ENCODE data around the gene ZBTB5.
"Not testable (repeated sequence)": the region's sequence is repeated elsewhere in the genome, so short reads cannot be mapped to it uniquely, and the experiment has no call there.

The ZBTB5 gene

GRCh38 chr9:37447111-37447510 is 18.1 kb downstream of the ZBTB5 start:
- DNase-seq: no peak

GRCh38 chr9:37446401-37446800 is 18.8 kb downstream of the ZBTB5 start:
- DNase-seq: no peak

DNA sequence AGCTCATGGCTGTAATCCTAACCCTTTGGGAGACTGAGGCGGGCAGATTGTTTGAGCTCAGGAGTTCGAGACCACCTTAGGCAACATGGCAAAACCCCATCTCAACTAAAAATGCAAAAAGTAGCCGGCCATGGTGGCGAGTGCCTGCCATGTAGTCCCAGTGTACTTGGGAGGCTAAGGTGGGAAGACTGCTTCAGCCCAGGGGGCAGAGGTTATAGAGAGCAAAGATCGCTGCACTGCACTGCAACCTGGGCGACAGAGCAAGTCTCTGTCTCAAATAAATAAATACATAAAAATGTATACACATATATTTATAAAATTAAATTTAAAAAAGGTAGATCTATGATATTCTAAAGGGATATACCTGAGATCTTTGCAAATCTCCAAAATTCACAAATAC is 19.4 kb downstream of the ZBTB5 start:
- DNase-seq: no peak

- no peak for DNase-seq
Measured at GRCh38 chr9:37444890-37445289, 20.4 kb downstream of the ZBTB5 start.

DNA sequence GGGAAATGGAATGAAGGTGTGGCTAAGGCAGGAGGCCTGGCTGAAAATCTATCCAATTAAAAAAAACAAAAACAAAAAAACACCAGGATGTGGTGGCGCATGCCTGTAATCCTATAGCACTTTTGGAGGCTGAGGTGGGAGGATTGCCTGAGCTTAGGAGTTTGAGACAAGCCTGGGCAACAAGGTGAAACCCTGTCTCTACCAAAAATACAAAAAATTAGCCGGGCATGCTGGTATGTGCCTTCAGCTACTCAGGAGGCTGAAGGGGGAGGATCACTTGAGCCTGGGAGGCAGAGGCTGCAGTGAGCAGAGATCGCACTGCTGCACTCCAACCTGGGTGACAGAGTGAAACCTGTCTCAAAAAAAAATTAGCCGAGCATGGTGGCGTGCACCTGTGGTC is 21.7 kb downstream of the ZBTB5 start:
- DNase-seq: no peak

DNA sequence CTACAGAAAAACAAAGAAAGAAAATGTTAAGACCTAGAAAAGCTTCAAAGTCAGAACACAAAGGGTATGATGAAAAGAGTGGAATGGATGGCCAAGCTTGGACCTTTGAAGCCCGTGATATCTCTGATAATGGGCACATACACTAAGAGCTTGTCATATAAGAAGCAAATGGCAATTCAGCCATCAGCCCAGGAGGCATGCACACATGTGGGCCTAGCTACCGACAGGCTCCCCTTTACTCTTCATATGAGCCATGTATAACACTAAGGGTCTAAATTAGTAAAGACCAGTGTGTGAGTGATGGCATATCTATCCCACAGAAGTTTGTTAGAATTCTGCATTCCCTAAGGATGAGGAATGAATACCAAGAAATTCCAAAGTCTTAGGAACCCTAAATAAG is 22.7 kb downstream of the ZBTB5 start:
- no peak for DNase-seq

DNA sequence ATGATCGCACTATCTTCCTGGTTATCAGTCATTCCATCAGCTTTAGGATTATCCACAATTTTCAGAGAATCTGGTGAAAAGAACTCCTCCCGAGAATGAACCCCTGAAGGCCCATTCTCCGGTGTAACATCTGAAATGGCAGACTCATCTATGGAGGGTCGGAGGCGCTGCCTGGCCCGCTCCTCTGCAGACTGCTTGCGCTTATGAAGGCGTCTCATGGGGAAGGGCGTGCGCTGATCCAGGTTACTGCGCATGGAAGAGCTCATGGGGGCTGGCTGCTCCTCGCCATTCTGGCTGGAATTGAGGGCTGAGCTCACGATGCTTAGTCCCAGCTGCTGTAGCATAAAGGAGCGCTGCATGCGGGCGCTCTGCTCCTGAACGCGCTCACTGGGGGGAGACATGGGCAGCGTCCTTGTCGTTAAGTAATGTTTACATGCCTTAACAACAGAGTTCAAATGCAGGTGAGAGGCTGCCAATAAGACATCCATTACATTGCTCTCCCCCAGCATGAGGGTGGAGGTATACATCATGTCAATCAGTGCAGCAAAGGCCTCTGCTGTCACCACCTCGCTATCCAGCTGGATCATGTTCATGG is 23.4 kb downstream of the ZBTB5 start:
- no peak for DNase-seq

DNA sequence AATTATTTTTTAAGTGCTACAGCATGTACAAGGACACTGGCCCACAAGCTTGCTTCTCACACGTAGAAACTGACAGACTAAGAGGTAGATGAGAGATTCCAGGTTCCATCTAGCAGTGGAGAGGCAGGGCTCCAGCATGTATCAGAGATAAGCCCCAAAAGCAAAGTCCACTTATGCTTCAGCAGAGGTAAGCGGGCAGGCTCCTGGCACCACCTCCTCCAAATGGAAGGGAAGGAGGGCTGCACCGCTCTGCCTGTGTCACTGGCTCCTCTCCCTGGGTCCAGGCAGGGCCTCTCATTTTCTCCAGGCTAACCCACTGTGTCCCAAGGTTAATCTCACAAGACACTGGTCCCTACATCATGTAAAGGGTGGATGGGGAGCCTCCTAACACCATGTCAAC is 26.9 kb downstream of the ZBTB5 start:
- DNase-seq: no peak

DNA sequence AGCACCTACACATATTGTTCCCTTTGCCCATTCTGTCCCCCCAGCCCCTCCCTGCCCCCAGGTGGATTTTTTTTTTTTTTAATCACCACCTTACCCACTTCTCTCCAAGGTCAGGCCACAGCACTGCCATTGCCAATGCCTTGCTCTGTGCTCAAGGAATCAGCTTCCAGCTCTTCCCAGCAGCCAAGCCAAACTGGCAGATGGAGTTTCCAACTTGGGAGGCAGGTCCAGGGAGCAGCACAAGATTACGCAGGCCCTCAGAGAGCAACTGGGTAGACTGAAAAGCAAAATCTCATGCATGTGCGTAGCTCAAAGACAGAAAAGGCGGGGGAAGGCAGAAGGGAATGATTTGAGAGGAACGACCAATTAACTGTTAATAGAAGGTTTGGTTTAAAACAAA is 27.6 kb downstream of the ZBTB5 start:
- DNase-seq: no peak

DNA sequence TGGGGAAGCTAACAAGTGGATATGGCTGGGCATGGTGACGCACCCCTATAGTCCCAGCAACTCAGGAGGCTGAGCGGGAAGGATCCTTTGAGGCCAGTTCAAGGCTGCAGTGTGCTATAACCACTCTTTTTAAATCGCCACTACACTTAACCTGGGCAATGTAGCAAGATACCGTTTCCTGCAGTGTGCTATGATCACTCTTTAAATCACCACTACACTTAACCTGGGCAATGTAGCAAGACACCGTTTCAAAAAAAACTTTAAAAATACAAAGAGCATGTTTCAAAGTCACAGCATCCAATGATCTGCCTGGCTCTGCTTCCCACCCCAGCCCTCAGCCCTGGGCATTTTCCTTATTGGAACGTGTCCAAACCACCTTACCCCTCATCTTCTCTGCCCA is 28.2 kb downstream of the ZBTB5 start:
- DNase-seq: no peak

GRCh38 chr9:37436540-37436939 is 28.7 kb downstream of the ZBTB5 start:
- no peak for DNase-seq

DNA sequence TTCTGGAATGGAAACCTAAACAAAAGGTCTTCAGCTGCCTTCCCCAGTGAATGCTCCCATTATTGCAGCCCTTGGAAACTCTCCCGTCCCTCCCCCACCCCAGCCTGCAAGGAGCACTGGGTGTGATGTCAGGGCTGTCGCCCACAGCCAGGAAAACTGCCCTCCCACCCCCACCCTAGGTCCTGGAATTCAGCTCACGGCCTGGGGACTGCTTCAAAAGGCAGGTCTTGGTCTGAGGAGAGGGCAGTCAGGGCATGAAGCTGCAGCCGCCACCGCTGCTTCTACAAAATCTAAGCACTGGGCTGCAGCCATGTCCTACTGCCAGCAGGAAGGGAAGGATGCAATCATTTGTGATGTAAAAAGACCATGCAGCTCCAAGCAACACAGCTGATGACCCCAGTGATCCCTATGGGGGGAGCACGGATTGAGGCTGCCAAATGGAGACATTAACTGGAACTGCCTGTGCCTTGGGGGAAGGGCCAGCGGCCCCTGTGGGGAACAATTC is 31.3 kb downstream of the ZBTB5 start:
- no peak for DNase-seq

DNA sequence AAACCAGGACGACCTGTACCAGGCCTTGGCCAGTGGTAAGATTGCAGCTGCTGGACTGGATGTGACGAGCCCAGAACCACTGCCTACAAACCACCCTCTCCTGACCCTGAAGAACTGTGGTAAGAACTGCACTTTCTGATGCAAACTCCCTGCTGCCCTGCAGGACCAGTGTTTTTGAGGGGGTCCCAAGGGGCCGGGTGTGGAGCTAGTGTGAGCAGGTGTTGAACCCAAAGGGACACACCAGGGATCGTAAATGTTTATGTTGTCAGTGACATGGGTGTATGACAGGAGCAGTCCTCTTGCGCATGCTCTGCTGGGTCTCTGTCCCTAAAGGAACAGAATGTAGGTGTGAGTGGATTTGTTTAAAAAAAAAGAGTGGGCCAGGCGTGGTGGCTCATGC is 33.2 kb downstream of the ZBTB5 start:
- no peak for DNase-seq

DNA sequence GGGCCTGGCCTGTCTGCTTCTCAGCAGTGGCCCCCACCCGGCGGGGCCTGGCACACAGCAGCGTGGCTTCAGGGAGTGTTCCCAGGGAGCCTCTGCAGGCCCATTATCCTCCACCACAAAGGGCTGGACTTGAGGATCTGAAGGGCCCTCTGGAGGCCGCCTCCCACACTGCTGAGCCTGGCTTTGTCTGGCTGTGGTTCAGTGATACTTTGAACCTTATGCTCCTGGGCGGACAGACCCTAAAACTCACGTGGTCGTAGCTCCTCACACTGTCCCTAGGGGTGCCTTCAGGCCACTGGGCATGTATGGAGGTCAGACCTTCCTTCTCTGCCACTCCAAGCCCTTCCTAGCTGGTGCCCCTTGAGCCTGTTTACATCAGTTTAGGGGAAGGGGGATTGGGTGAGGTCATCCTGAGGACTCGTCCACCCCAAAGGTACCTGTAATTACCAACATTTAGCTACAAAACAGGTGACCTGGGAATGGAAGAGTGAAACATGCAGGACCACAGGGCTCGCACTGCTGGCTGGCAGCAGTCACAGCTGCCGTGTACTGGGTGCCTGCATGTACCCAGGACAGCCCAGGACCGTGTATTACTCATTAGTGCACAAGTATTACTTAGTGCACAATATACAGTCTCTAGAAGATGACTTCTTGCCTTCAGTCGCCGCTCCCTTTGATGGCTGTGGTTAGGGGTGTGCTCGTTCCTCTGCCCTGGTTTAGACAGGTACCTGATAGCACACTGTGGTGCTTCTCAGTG is 34.2 kb downstream of the ZBTB5 start:
- DNase-seq: no peak

- DNase-seq: no peak
Measured at GRCh38 chr9:37429441-37430285, 35.6 kb downstream of the ZBTB5 start.

DNA sequence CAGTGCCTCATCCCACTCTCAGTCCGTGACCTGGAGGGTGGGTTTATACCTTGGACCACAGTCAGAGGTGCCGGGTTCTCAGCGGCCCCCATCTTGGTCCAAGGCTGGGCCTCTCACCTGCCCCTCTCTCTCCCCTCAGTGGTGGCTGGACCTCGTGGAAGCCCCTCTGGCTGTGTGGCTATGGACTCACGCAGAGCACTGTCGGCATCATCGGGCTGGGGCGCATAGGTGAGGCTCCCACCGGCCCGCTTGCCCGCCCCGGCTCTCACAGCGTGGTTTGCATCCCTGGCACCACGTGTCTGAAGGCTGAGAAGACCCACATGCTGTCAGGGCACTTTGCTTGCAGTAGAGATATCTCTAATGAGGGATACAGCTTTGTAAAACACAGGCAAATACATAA is 36.9 kb downstream of the ZBTB5 start:
- DNase-seq: no peak

- no peak for DNase-seq
Measured at GRCh38 chr9:37426846-37427245, 38.4 kb downstream of the ZBTB5 start.

DNA sequence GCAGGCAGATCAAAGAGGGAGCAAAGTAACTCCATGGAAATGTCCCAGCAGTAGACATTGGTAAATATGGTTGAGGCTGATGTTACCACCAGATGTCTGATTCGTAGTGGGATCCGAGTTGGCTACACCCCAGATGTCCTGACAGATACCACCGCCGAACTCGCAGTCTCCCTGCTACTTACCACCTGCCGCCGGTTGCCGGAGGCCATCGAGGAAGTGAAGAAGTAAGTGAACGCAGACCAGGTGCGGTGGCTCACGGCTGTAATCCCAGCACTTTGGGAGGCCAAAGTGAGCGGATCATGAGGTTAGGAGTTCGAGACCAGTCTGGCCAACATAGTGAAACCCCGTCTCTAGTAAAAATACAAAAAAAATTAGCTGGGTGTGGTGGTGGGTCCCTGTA is 38.8 kb downstream of the ZBTB5 start:
- DNase-seq: not testable (repeated sequence)

DNA sequence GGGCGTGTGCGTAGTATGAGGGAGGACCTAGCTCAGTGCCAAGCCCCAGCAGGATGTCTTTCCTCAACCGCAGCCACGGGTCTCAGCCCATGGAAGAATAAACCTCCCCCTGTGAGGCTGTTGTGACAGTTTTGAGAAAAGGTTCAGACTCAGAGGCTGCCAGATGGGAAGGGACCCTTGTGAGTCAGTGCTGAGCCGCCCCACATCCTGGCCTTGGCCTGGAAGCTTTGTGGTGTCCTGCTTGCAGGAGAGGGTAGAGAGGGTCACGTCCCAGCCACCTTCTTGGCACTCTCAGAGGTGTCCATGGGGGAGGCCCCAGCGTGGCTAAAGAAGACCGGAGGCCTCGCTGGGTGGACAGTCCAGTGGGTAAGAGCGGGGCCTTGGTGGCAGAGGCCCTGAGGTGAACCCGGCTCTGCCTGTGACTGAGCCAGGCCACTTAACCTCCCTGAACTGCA is 39.9 kb downstream of the ZBTB5 start:
- DNase-seq: no peak

DNA sequence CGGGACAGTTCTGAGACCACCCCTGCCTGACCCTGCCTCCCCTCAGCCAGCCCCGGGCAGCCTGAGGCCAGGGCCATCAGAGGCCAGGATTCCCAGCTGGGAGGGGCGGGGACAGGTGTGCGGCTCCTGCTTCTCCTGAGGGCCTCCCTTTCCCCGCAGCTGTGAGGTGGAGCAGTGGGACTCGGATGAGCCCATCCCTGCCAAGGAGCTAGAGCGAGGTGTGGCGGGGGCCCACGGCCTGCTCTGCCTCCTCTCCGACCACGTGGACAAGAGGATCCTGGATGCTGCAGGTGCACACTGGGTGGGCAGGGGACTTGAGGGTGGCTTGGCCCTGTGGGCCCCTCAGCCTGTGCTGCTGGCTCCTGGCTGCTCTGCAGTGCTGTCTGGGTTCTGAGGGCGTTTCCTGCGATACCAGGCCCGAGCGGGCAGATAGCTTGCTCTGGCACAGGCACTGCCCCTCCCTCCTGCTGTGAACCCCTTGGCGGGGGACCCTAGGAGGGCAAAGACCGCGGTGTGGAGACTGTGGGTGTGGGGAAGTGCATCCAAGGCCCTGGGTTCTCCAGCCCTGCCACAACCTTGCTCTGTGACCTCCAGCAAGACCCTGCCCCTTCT is 40.5 kb downstream of the ZBTB5 start:
- DNase-seq: no peak

- no peak for DNase-seq
Measured at GRCh38 chr9:37424204-37424685, 41.0 kb downstream of the ZBTB5 start.

DNA sequence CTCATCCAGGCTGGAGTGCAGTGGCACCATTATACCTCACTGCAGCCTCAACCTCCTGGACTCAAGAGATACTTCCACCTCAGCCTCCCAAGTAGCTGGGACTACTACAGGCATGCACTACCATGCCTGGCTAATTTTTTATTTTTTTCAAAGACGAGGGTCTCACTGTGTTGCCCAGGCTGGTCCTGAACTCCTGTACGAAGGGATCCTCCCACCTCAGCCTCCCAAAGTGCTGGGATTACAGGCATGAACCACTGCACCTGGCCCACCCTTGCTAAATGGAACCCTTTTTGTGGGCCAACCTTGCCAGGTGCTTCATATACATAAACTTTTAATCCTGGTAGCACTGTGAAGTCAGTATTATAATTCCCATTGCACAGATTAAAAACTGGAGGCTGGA is 41.7 kb downstream of the ZBTB5 start:
- DNase-seq: no peak
